K562 (cell line): ENCODE results near the gene BICDL1. TPM values are rescaled to one million over a fixed set of nuclear protein-coding genes. Genes with fewer than 3 reads are reported as not detected.

Experiments used
- ATAC-seq: fragments of 200-7000 bp; cut with Tn5 transposase; 3 replicates; pipeline ENCODE4 v1.9.1; 2020; ENCODE audit warnings: moderate library complexity
- BruUV-seq: library from RNA; stranded (reverse); fragments of 400-500 nt; replicated peaks from 2 replicates; lab custom pipeline; 2021; lab: Mats Ljungman, UMichigan
- CTCF ChIA-PET: fragments of 300-600 bp; formaldehyde crosslinking; extraction: SDS; loops from one replicate; lab custom pipeline; 2021; ENCODE audit warnings: low intra/inter-chr PET ratio; lab: Yijun Ruan, JAX
- POLR2A ChIA-PET: fragments of 300-600, 350-650 bp; sonication (Branson Sonifier 250); formaldehyde crosslinking; extraction: SDS; loops from one replicate; lab custom pipeline; 2021; ENCODE audit warnings: antibody characterized with exemption, inconsistent platforms; lab: Yijun Ruan, JAX
- DNase-seq, 4 experiments: peaks; one replicate each; pipeline versions ENCODE4 v3.0.0 to v3.0.0-alpha.2; 2011 to 2018; ENCODE audit warnings: low spot score in 3 of 4, mixed read lengths in 3 of 4; ENCODE audit errors: extremely low read depth in 1 of 4
- FAIRE-seq: peaks from 2 replicates; lab custom pipeline; 2011; peaks lifted over from hg19 to GRCh38; lab: Jason Lieb, UNC
- H2AFZ ChIP-seq: 2 replicates; pipeline ENCODE4 v1.6.0; 2011; ENCODE audit warnings: low read depth, low read length, control low read depth, inconsistent platforms
- H3K27ac ChIP-seq: fragments of 200-600 bp; 3 replicates; pipeline ENCODE4 v1.8.0; 2011; ENCODE audit warnings: low read depth, mild to moderate bottlenecking, control low read depth, inconsistent platforms, low read length, moderate library complexity, mixed read lengths; ENCODE audit errors: extremely low read depth
- H3K27me3 ChIP-seq, 2 experiments: fragments of 300-600 bp in 1 of 2; 2 replicates in 1 of 2; 3 replicates in 1 of 2; pipeline versions ENCODE4 v1.6.0 to v1.8.0; 2011; ENCODE audit warnings: inconsistent platforms in 2 of 2, low read length in 2 of 2, mild to moderate bottlenecking in 1 of 2, mixed read lengths in 1 of 2, moderate library complexity in 1 of 2; ENCODE audit not compliant: control insufficient read depth in 2 of 2, insufficient read depth in 2 of 2
- H3K36me3 ChIP-seq: fragments of 300-600 bp; 3 replicates; pipeline ENCODE4 v1.8.0; 2011; ENCODE audit warnings: mild to moderate bottlenecking, low read length, inconsistent platforms; ENCODE audit not compliant: control insufficient read depth, insufficient read depth
- H3K4me1 ChIP-seq, 2 experiments: fragments of 200-600 bp in 1 of 2; replicated peaks in 1 of 2; 2 replicates in 1 of 2; 3 replicates in 1 of 2; pipeline versions ENCODE4 v1.5.1 to v1.8.0; 2011; ENCODE audit warnings: inconsistent platforms in 2 of 2, low read length in 2 of 2, mild to moderate bottlenecking in 1 of 2, mixed read lengths in 1 of 2, moderate library complexity in 1 of 2; ENCODE audit not compliant: control insufficient read depth in 2 of 2, insufficient read depth in 2 of 2
- H3K4me2 ChIP-seq: 2 replicates; pipeline ENCODE4 v1.6.1; 2011; ENCODE audit warnings: low read length, control low read depth, inconsistent platforms, mixed read lengths; ENCODE audit not compliant: insufficient read depth
- H3K4me3 ChIP-seq: fragments of 200-600 bp; sonication (generic), shearing (Covaris generic); 2 replicates; pipeline ENCODE4 v1.5.1; 2016; ENCODE audit warnings: control low read depth, inconsistent platforms
- H3K79me2 ChIP-seq: fragments of 200-600 bp; 3 replicates; pipeline ENCODE4 v1.8.0; 2011; ENCODE audit warnings: low read length, inconsistent platforms; ENCODE audit not compliant: control insufficient read depth, insufficient read depth
- H3K9ac ChIP-seq, 2 experiments: 2 replicates each; pipeline versions ENCODE4 v1.6.0 to v1.6.1; 2011; ENCODE audit warnings: low read depth in 2 of 2, low read length in 2 of 2, control low read depth in 1 of 2, inconsistent platforms in 1 of 2, mild to moderate bottlenecking in 1 of 2, mixed read lengths in 1 of 2; ENCODE audit not compliant: insufficient read depth in 1 of 2
- H3K9me1 ChIP-seq: one replicate; pipeline ENCODE4 v1.6.0; 2011; ENCODE audit warnings: inconsistent platforms, mild to moderate bottlenecking, low read length, moderate library complexity; ENCODE audit not compliant: control insufficient read depth, insufficient read depth
- H3K9me3 ChIP-seq: replicated peaks from 2 replicates; pipeline ENCODE4 v1.5.1; 2011; ENCODE audit warnings: low read depth, low read length, inconsistent platforms; ENCODE audit not compliant: control insufficient read depth, insufficient read depth
- H4K20me1 ChIP-seq: replicated peaks from 2 replicates; pipeline ENCODE4 v1.6.1; 2011; ENCODE audit warnings: low read length, inconsistent platforms, mixed read lengths; ENCODE audit not compliant: control insufficient read depth, insufficient read depth
- CHCHD3 ChIP-seq: fragments of 250-450 bp; sonication (Bioruptor Pico); IDR thresholded peaks from 2 replicates; pipeline ENCODE4 v2.1.2; 2022; ENCODE audit warnings: mild to moderate bottlenecking
- DACH1 ChIP-seq: fragments of 450-650 bp; IDR thresholded peaks from 2 replicates; pipeline ENCODE4 v1.6.1; 2018; ENCODE audit not compliant: partially characterized antibody
- ESRRB ChIP-seq: fragments of 250-450 bp; sonication (Bioruptor Pico); IDR thresholded peaks from 2 replicates; pipeline ENCODE4 v1.5.0; 2020; ENCODE audit warnings: mild to moderate bottlenecking, moderate library complexity, borderline replicate concordance
- RBM17 ChIP-seq: fragments of 200-400 bp; formaldehyde crosslinking; IDR thresholded peaks from 2 replicates; pipeline ENCODE4 v1.6.1; 2017; ENCODE audit warnings: low read depth, mild to moderate bottlenecking, low read length, borderline replicate concordance
- RCOR1 ChIP-seq, 2 experiments: IDR thresholded peaks; 2 replicates each; pipeline ENCODE4 v1.6.1; 2012; ENCODE audit warnings: low read depth in 2 of 2, low read length in 2 of 2, borderline replicate concordance in 1 of 2, improper control_type of control experiment in 1 of 2
- SMC3 ChIP-seq: conservative IDR thresholded peaks from 2 replicates; pipeline ENCODE4 v1.6.1; 2011; ENCODE audit warnings: low read depth, low read length, improper control_type of control experiment; ENCODE audit not compliant: insufficient read depth
- SPI1 ChIP-seq: IDR thresholded peaks from 2 replicates; pipeline ENCODE4 v1.6.1; 2011; ENCODE audit warnings: low read depth, low read length, control low read depth, borderline replicate concordance
- STAT6 ChIP-seq: sonication (generic); formaldehyde crosslinking; IDR thresholded peaks from 2 replicates; pipeline ENCODE4 v1.8.1; 2023; ENCODE audit warnings: mild to moderate bottlenecking, missing genetic modification reagents
- ZKSCAN3 ChIP-seq: fragments of 250-450 bp; sonication (Bioruptor Pico); IDR thresholded peaks from 2 replicates; pipeline ENCODE4 v1.4.0; 2020
- ZNF444 ChIP-seq: fragments of 250-450 bp; sonication (Bioruptor Pico); IDR thresholded peaks from 2 replicates; pipeline ENCODE4 v1.4.0; 2020; ENCODE audit warnings: mild to moderate bottlenecking, moderate library complexity
- WGBS: fragments of 100-300 bp; shearing (Covaris generic); methylation state at CpG from one replicate; pipeline ENCODE4 v1.1.6; 2016; ENCODE audit warnings: low coverage, mixed read lengths; ENCODE audit not compliant: insufficient coverage; ENCODE audit errors: missing lambda C conversion rate; 5-methylcytosine and 5-hydroxymethylcytosine counted together
- in situ Hi-C: fragments of 300-500 bp; cut with MboI; formaldehyde crosslinking; loops from 4 replicates; pipeline ENCODE4 v1.15.0; 2018; ENCODE audit warnings: inconsistent platforms, mixed read lengths
- intact Hi-C: fragments of 100-400 bp; cut with micrococcal nuclease; formaldehyde crosslinking; loops from 2 replicates; pipeline ENCODE4 v1.14.2; 2022
- polyA plus RNA-seq, 8 experiments: library from polyadenylated mRNA; depleted of rRNA in 4 of 8; stranded (reverse) in 5 of 8; unstranded in 3 of 8; fragments of >200 nt; fragmentation: Nextera tagmentation in 2 of 8; fragmentation: Illumina TruSeq in 1 of 8; extraction: Ambion mirVana in 2 of 8; extraction: Trizol in 1 of 8; gene quantifications; 2 replicates each; pipeline versions ENCODE4 v1.2.1 to v1.2.3, GENCODE V29; 2011 to 2014; ENCODE audit warnings: inconsistent platforms in 1 of 8, missing spikeins in 1 of 8
- total RNA-seq, 7 experiments: library from RNA; depleted of rRNA in 6 of 7; stranded (reverse); fragments of >200 nt in 6 of 7; fragmentation: Illumina TruSeq in 2 of 7; extraction: Trizol in 2 of 7; gene quantifications; 2 replicates each; pipeline versions ENCODE4 v1.2.1 to v1.2.3, GENCODE V29; 2011 to 2021; ENCODE audit warnings: low replicate concordance in 1 of 7
- TF ChIP-seq, protein P1 (sequence below): sonication (generic); formaldehyde crosslinking; IDR thresholded peaks from 2 replicates; pipeline ENCODE4 v1.8.0; 2023; ENCODE audit warnings: mild to moderate bottlenecking, missing genetic modification reagents

BICDL1 gene
- total and polyA plus RNA-seq, 9 of the 15 experiments (the other 6 are each of a cell fraction or from before 2014, with no cell fraction given): 0.06 to 2.0 (median 0.58) TPM

GRCh38 chr12:120064054-120064940 lies 75.3 kb downstream of the BICDL1 start:
- Histone ChIP-seq H2AFZ (no peak overlapping the region), H4K20me1 (no peaks in the 10 kb centered on the region), H3K4me2 (no peak overlapping the region), H3K79me2 (no peaks in the 10 kb centered on the region), H3K36me3 (no peaks in the 10 kb centered on the region), H3K9me3 (no peaks in the 10 kb centered on the region), H3K9ac (no peak overlapping the region), H3K27me3 (peaks cover 43 to 67% of the 10 kb centered on the region in 2 experiments), H3K9me1 (no peaks in the 10 kb centered on the region), H3K4me3 (no peak overlapping the region), H3K4me1 (no peaks in the 10 kb centered on the region), H3K27ac (no peak overlapping the region)
- in situ Hi-C loops (no loop called here), intact Hi-C loops (no loop called here)
- CTCF ChIA-PET: no interaction called here
- ATAC-seq (no peak), DNase-seq (no peak), FAIRE-seq (no peak)
- WGBS: 1% methylated on average over 16 of the region's 16 CpGs
- POLR2A ChIA-PET: interaction anchor here (0.8 to 1.4 kb wide), 5 partner anchors 9 to 1709 kb away, joined by 3 to 5 read pairs (median 3); no protein-coding TSS in a partner anchor
- no TSS peak for BruUV-seq
- TF ChIP-seq ZNF444 (CRISPR knock-in tag): no peak
- no peak for TF ChIP-seq ESRRB (CRISPR knock-in tag)
- TF ChIP-seq, protein P1, sequence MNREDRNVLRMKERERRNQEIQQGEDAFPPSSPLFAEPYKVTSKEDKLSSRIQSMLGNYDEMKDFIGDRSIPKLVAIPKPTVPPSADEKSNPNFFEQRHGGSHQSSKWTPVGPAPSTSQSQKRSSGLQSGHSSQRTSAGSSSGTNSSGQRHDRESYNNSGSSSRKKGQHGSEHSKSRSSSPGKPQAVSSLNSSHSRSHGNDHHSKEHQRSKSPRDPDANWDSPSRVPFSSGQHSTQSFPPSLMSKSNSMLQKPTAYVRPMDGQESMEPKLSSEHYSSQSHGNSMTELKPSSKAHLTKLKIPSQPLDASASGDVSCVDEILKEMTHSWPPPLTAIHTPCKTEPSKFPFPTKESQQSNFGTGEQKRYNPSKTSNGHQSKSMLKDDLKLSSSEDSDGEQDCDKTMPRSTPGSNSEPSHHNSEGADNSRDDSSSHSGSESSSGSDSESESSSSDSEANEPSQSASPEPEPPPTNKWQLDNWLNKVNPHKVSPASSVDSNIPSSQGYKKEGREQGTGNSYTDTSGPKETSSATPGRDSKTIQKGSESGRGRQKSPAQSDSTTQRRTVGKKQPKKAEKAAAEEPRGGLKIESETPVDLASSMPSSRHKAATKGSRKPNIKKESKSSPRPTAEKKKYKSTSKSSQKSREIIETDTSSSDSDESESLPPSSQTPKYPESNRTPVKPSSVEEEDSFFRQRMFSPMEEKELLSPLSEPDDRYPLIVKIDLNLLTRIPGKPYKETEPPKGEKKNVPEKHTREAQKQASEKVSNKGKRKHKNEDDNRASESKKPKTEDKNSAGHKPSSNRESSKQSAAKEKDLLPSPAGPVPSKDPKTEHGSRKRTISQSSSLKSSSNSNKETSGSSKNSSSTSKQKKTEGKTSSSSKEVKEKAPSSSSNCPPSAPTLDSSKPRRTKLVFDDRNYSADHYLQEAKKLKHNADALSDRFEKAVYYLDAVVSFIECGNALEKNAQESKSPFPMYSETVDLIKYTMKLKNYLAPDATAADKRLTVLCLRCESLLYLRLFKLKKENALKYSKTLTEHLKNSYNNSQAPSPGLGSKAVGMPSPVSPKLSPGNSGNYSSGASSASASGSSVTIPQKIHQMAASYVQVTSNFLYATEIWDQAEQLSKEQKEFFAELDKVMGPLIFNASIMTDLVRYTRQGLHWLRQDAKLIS (CRISPR knock-in tag): no peak
- no peak for TF ChIP-seq DACH1
- no peak for TF ChIP-seq RBM17
- no peak for TF ChIP-seq STAT6 (CRISPR knock-in tag)
- no peak for TF ChIP-seq RCOR1 (IDR thresholded peaks at IDR 0.05; ENCODE audit: borderline replicate concordance in 1 of 2, low read depth in 2 of 2, low read length in 2 of 2)
- no peak for TF ChIP-seq CHCHD3 (CRISPR knock-in tag)
- no peak for TF ChIP-seq SMC3
- no peak for TF ChIP-seq SPI1
- TF ChIP-seq ZKSCAN3 (CRISPR knock-in tag): no peak
- TF ChIP-seq, all 486 proteins: peak for 0
